ENCODE results near the gene RIC1.

RIC1 gene

GRCh38 chr9:5611321-5612184 lies 17.4 kb upstream of the RIC1 start:
- H3K4me3 ChIP-seq (ENCODE audit: low read length) = no peak overlapping the region
- no peak for DNase-seq (ENCODE audit: low read depth)
- TF ChIP-seq, protein P1, sequence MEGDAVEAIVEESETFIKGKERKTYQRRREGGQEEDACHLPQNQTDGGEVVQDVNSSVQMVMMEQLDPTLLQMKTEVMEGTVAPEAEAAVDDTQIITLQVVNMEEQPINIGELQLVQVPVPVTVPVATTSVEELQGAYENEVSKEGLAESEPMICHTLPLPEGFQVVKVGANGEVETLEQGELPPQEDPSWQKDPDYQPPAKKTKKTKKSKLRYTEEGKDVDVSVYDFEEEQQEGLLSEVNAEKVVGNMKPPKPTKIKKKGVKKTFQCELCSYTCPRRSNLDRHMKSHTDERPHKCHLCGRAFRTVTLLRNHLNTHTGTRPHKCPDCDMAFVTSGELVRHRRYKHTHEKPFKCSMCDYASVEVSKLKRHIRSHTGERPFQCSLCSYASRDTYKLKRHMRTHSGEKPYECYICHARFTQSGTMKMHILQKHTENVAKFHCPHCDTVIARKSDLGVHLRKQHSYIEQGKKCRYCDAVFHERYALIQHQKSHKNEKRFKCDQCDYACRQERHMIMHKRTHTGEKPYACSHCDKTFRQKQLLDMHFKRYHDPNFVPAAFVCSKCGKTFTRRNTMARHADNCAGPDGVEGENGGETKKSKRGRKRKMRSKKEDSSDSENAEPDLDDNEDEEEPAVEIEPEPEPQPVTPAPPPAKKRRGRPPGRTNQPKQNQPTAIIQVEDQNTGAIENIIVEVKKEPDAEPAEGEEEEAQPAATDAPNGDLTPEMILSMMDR (conservative IDR thresholded peaks at IDR 0.05; ENCODE audit: low read depth, low read length) = no peak

GRCh38 chr9:5612185-5612530 lies 16.7 kb upstream of the RIC1 start:
- peak; percentile 70 for DNase-seq (ENCODE audit: low read depth)
- TF ChIP-seq, protein P1 (conservative IDR thresholded peaks at IDR 0.05; ENCODE audit: low read depth, low read length) = no peak
- H3K4me3 ChIP-seq (ENCODE audit: low read length) = no peak overlapping the region

- TF ChIP-seq, protein P1 (conservative IDR thresholded peaks at IDR 0.05; ENCODE audit: low read depth, low read length) = no peak
- H3K4me3 ChIP-seq (ENCODE audit: low read length) = no peak overlapping the region
- no peak for DNase-seq (ENCODE audit: low read depth)
These were observed 14.7 kb upstream of the RIC1 start for GRCh38 chr9:5614192-5614591.

DNA sequence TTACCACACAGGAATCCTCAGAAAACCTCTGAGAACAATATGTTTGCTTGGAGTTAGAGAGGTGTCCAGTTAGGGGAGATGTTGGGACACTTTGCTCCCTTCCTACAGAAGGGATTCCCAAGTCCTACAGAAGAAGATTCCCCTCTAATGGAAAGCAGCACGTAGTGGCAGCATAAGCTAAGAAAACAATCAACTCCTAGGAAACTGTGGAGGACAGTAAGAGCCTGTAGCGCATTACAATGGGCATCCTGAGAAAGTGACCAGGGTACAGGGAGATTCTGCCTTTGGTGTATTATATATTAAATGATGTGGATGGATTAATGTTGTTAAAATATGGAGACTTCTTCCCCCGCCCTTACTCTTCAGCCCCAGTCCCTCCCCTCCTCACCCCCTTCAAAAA lies 13.9 kb upstream of the RIC1 start:
- TF ChIP-seq, protein P1 (conservative IDR thresholded peaks at IDR 0.05; ENCODE audit: low read depth, low read length) = no peak
- no peak overlapping the region for H3K4me3 ChIP-seq (ENCODE audit: low read length)
- DNase-seq (ENCODE audit: low read depth) = no peak

DNA sequence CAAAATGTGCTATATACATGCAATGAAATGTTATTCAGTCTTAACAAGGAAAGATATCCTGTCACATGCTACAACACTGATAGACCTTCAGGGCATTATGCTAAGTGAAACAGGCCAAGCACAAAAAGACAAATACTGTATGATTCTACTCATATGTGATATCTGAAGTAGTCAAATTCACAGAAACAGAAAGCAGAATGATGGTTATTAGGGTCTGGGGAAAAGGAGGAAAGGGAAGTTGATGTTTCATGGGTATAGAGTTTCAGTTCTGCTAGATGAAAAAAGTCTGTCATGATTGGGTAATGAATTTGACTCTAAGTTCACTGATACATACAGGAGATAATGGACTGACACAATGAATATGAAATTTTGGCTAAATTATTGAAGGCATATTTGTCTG lies 11.2 kb upstream of the RIC1 start:
- TF ChIP-seq, protein P1 (conservative IDR thresholded peaks at IDR 0.05; ENCODE audit: low read depth, low read length) = no peak
- DNase-seq (ENCODE audit: low read depth) = no peak
- H3K4me3 ChIP-seq (ENCODE audit: low read length) = no peak overlapping the region

DNA sequence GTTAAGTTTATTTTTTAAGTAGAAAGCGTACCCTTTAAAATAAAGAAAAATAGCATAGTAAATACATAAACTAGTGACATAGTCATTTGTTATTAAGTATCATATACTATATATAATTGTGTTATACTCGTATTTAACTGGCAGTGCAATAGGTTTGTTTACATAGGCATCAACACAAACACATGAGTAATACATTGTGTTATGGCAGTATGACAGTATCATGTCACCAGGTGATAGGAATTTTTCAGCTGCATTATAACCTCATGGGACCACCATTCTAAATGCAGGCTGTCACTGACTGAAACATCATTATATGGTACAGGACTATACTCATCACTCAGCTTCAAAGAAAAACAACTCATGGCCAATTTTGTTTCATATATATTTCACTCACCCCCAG lies 8.4 kb upstream of the RIC1 start:
- no peak overlapping the region for H3K4me3 ChIP-seq (ENCODE audit: low read length)
- TF ChIP-seq, protein P1 (conservative IDR thresholded peaks at IDR 0.05; ENCODE audit: low read depth, low read length) = no peak

GRCh38 chr9:5621327-5621726 lies 7.6 kb upstream of the RIC1 start:
- TF ChIP-seq, protein P1 (conservative IDR thresholded peaks at IDR 0.05; ENCODE audit: low read depth, low read length) = no peak
- DNase-seq (ENCODE audit: low read depth) = peak; percentile 43
- no peak overlapping the region for H3K4me3 ChIP-seq (ENCODE audit: low read length)

More for the DNA sequence above, 8.4 kb upstream of the RIC1 start:
- no peak for DNase-seq (ENCODE audit: low read depth)

Data from retinal pigment epithelial cell (primary cell).